Osteoblast (primary cell): ENCODE results near the gene PDCD6IP. TPM values are rescaled to one million over a fixed set of nuclear protein-coding genes. Genes with fewer than 3 reads are reported as not detected.

Experiments used
- DNase-seq: peaks from one replicate; pipeline ENCODE4 v3.0.0; 2011; ENCODE audit warnings: low spot score, mixed read lengths; ENCODE audit not compliant: insufficient read length; ENCODE audit errors: missing footprints
- H2AFZ ChIP-seq: 2 replicates; pipeline ENCODE4 v1.6.0; 2011; ENCODE audit warnings: mild to moderate bottlenecking, low read length
- H3K27ac ChIP-seq: 2 replicates; pipeline ENCODE4 v1.5.1; 2011; ENCODE audit warnings: mild to moderate bottlenecking, low read depth, low read length, moderate library complexity
- H3K27me3 ChIP-seq: 2 replicates; pipeline ENCODE4 v1.6.0; 2012; ENCODE audit warnings: mild to moderate bottlenecking, control low read depth, inconsistent platforms, low read length, moderate library complexity; ENCODE audit not compliant: insufficient read depth
- H3K36me3 ChIP-seq: 2 replicates; pipeline ENCODE4 v1.5.1; 2011; ENCODE audit warnings: mild to moderate bottlenecking, low read length, control low read depth, moderate library complexity; ENCODE audit not compliant: insufficient read depth
- H3K4me1 ChIP-seq: 2 replicates; pipeline ENCODE4 v1.5.1; 2011; ENCODE audit warnings: mild to moderate bottlenecking, low read length, control low read depth, moderate library complexity; ENCODE audit not compliant: insufficient read depth
- H3K4me2 ChIP-seq: 2 replicates; pipeline ENCODE4 v1.6.0; 2011; ENCODE audit warnings: mild to moderate bottlenecking, low read length; ENCODE audit not compliant: insufficient read depth
- H3K4me3 ChIP-seq: fragments of 200-600 bp; sonication (generic); 3 replicates; pipeline ENCODE4 v1.5.1; 2012; ENCODE audit warnings: mild to moderate bottlenecking, low read length, inconsistent platforms; ENCODE audit not compliant: insufficient read depth
- H3K79me2 ChIP-seq: 2 replicates; pipeline ENCODE4 v1.6.0; 2012; ENCODE audit warnings: mild to moderate bottlenecking, low read length, control low read depth, inconsistent platforms; ENCODE audit not compliant: insufficient read depth
- H3K9me3 ChIP-seq: 2 replicates; pipeline ENCODE4 v1.5.1; 2011; ENCODE audit warnings: low read depth, low read length, control low read depth
- H4K20me1 ChIP-seq: 2 replicates; pipeline ENCODE4 v1.6.0; 2012; ENCODE audit warnings: mild to moderate bottlenecking, low read length, control low read depth; ENCODE audit not compliant: insufficient read depth
- CTCF ChIP-seq: IDR thresholded peaks from 2 replicates; pipeline ENCODE4 v1.5.1; 2011; ENCODE audit warnings: mild to moderate bottlenecking, low read depth, low read length, moderate library complexity; ENCODE audit errors: extremely low read depth
- total RNA-seq: library from RNA; depleted of rRNA; stranded (reverse); fragments of >200 nt; gene quantifications from 2 replicates; pipeline ENCODE4 v1.2.3, GENCODE V29; 2012

PDCD6IP gene
- total RNA-seq, 1 donor: 283 TPM

- no peak for TF ChIP-seq CTCF
- H3K27me3 ChIP-seq: peaks cover 3% of the 10 kb centered on the region
- H3K27ac ChIP-seq: no peak overlapping the region
- no peak overlapping the region for H3K4me2 ChIP-seq
- no peaks in the 10 kb centered on the region for H3K36me3 ChIP-seq
- H2AFZ ChIP-seq: no peak overlapping the region
- no peaks in the 10 kb centered on the region for H3K4me1 ChIP-seq
- H3K9me3 ChIP-seq: no peaks in the 10 kb centered on the region
- no peak for DNase-seq
- no peaks in the 10 kb centered on the region for H3K79me2 ChIP-seq
- H3K4me3 ChIP-seq: no peak overlapping the region
- no peaks in the 10 kb centered on the region for H4K20me1 ChIP-seq
Observed at GRCh38 chr3:33900440-33900808, 102.0 kb downstream of the PDCD6IP start.

GRCh38 chr3:33900809-33901505 lies 102.5 kb downstream of the PDCD6IP start:
- no peak overlapping the region for H3K27ac ChIP-seq
- no peak overlapping the region for H2AFZ ChIP-seq
- no peak for DNase-seq

GRCh38 chr3:33901862-33902563 lies 103.6 kb downstream of the PDCD6IP start:
- Histone ChIP-seq H3K4me1 (no peaks in the 10 kb centered on the region), H3K4me2 (no peak overlapping the region), H3K27ac (no peak overlapping the region), H3K4me3 (no peak overlapping the region), H3K36me3 (no peaks in the 10 kb centered on the region), H3K79me2 (no peaks in the 10 kb centered on the region), H3K9me3 (no peaks in the 10 kb centered on the region), H3K27me3 (peaks cover 3% of the 10 kb centered on the region), H4K20me1 (no peaks in the 10 kb centered on the region), H2AFZ (no peak overlapping the region)
- DNase-seq: no peak
- no peak for TF ChIP-seq CTCF

More at GRCh38 chr3:33900809-33901505, 102.5 kb downstream of the PDCD6IP start:
- no peaks in the 10 kb centered on the region for H3K79me2 ChIP-seq
- no peaks in the 10 kb centered on the region for H4K20me1 ChIP-seq
- peaks cover 3% of the 10 kb centered on the region for H3K27me3 ChIP-seq
- no peak overlapping the region for H3K4me2 ChIP-seq
- H3K9me3 ChIP-seq: no peaks in the 10 kb centered on the region
- no peaks in the 10 kb centered on the region for H3K4me1 ChIP-seq
- no peak overlapping the region for H3K4me3 ChIP-seq
- TF ChIP-seq CTCF: no peak
- no peaks in the 10 kb centered on the region for H3K36me3 ChIP-seq

GRCh38 chr3:33904730-33905129 lies 106.3 kb downstream of the PDCD6IP start:
- Histone ChIP-seq H3K9me3 (no peaks in the 10 kb centered on the region), H3K79me2 (no peaks in the 10 kb centered on the region), H4K20me1 (no peaks in the 10 kb centered on the region), H3K4me2 (no peak overlapping the region), H3K36me3 (no peaks in the 10 kb centered on the region), H3K27ac (no peak overlapping the region), H3K4me3 (no peak overlapping the region), H2AFZ (no peak overlapping the region), H3K4me1 (no peaks in the 10 kb centered on the region), H3K27me3 (no peaks in the 10 kb centered on the region)
- TF ChIP-seq CTCF: no peak
- no peak for DNase-seq
